A549 treated with Hydrocortisone at 1 μM for 4 hours (cell line): ENCODE measurements around the gene ENTPD7. TPM values are rescaled to one million over a fixed set of nuclear protein-coding genes. Genes with fewer than 3 reads are reported as not detected.

Experiments used
- total RNA-seq: library from RNA; stranded (reverse); fragments of 200-300 nt; extraction: Qiagen RNA extraction; gene quantifications from 5 replicates; pipeline ENCODE4 v1.2.3, GENCODE V29; 2022

ENTPD7 gene
- total RNA-seq = 7.9 to 13.8 TPM (median 9.4 TPM) in 5 replicates

GRCh38 chr10:99659031-99659867 lies at the start of gene ENTPD7:
ENTPD7 (plus strand) TSS chr10:99659509; CDS start chr10:99659957, 448 bp downstream.

GRCh38 chr10:99619851-99620710 lies 39.2 kb upstream of the ENTPD7 start, which contains the start of gene SLC25A28:
SLC25A28 (minus strand) TSS chr10:99620439; CDS start chr10:99620335, 104 bp downstream.

GRCh38 chr10:99732033-99732842 lies 72.9 kb downstream of the ENTPD7 start, which contains the start of the genes COX15 and CUTC:
COX15 (minus strand) TSS chr10:99732127; CDS start chr10:99732049, 78 bp downstream.
CUTC (plus strand) TSS chr10:99732234; CDS start chr10:99732349, 115 bp downstream.

Other genes with a start within 250 kb of the ENTPD7 start
- gene GOT1, start 228.9 kb upstream of the ENTPD7 start, total RNA-seq = 35.0 to 40.0 TPM (median 38.4 TPM) in 5 replicates
- 0.05 TPM in 1 of 5 replicates, not detected in the others for gene NKX2-3, start 126.6 kb upstream of the ENTPD7 start, total RNA-seq
- 23.7 to 28.4 TPM (median 24.9 TPM) in 5 replicates for gene SLC25A28, start 39.1 kb upstream of the ENTPD7 start, total RNA-seq
- gene COX15, start 72.6 kb downstream of the ENTPD7 start, total RNA-seq = 27.0 to 35.5 TPM (median 30.3 TPM) in 5 replicates
- gene CUTC, start 72.7 kb downstream of the ENTPD7 start, total RNA-seq = 31.5 to 38.0 TPM (median 32.6 TPM) in 5 replicates
- 111 to 137 TPM (median 117 TPM) in 5 replicates for gene ABCC2, start 123.1 kb downstream of the ENTPD7 start, total RNA-seq